Loucy (cell line): ENCODE results near the gene USP53.

ENCODE experiments used
- H2AFZ ChIP-seq: fragments of 200-600 bp; sonication (generic); 2 replicates; pipeline ENCODE4 v1.6.0; 2016; ENCODE audit warnings: antibody characterized with exemption, mild to moderate bottlenecking, low read length, moderate library complexity
- H3F3A ChIP-seq: fragments of 200-600 bp; 2 replicates; pipeline ENCODE4 v1.6.0; 2016; ENCODE audit warnings: antibody characterized with exemption, low read depth, mild to moderate bottlenecking
- H3K27me3 ChIP-seq: fragments of 200-600 bp; sonication (generic); 2 replicates; pipeline ENCODE4 v1.6.1; 2014; ENCODE audit warnings: low read length, mild to moderate bottlenecking; ENCODE audit not compliant: insufficient read depth, poor library complexity, severe bottlenecking
- H3K36me3 ChIP-seq: fragments of 200-600 bp; sonication (generic); 2 replicates; pipeline ENCODE4 v1.6.1; 2016; ENCODE audit warnings: low read length; ENCODE audit not compliant: insufficient read depth
- H3K4me1 ChIP-seq: fragments of 200-600 bp; sonication (generic); 2 replicates; pipeline ENCODE4 v1.5.1; 2014; ENCODE audit warnings: low read length, mild to moderate bottlenecking; ENCODE audit not compliant: insufficient read depth, poor library complexity, severe bottlenecking
- H3K4me2 ChIP-seq: fragments of 200-600 bp; sonication (generic); 2 replicates; pipeline ENCODE4 v1.6.0; 2014; ENCODE audit warnings: antibody characterized with exemption, low read length, low read depth, mild to moderate bottlenecking; ENCODE audit not compliant: poor library complexity, severe bottlenecking
- H3K4me3 ChIP-seq: fragments of 200-600 bp; sonication (generic); 2 replicates; pipeline ENCODE4 v1.5.1; 2014; ENCODE audit warnings: low read length, mild to moderate bottlenecking, mixed read lengths; ENCODE audit not compliant: poor library complexity, severe bottlenecking
- H3K79me2 ChIP-seq: fragments of 200-600 bp; sonication (generic); 2 replicates; pipeline ENCODE4 v1.6.1; 2014; ENCODE audit warnings: low read length; ENCODE audit not compliant: insufficient read depth
- H3K9ac ChIP-seq: fragments of 200-600 bp; sonication (generic); 2 replicates; pipeline ENCODE4 v1.6.0; 2014; ENCODE audit warnings: mild to moderate bottlenecking, low read depth, low read length, moderate library complexity; ENCODE audit not compliant: poor library complexity, severe bottlenecking
- H3K9me2 ChIP-seq: fragments of 200-600 bp; sonication (generic); replicated peaks from 2 replicates; pipeline ENCODE4 v1.6.1; 2016; ENCODE audit warnings: low read depth, low read length, mixed read lengths
- H3K9me3 ChIP-seq: fragments of 200-600 bp; sonication (generic); 2 replicates; pipeline ENCODE4 v1.6.1; 2014; ENCODE audit warnings: mild to moderate bottlenecking, antibody characterized with exemption, low read length, low read depth; ENCODE audit not compliant: insufficient read depth
- H4K20me1 ChIP-seq: fragments of 200-600 bp; sonication (generic); 2 replicates; pipeline ENCODE4 v1.6.0; 2014; ENCODE audit warnings: antibody characterized with exemption, low read length, mild to moderate bottlenecking; ENCODE audit not compliant: insufficient read depth, poor library complexity, severe bottlenecking
- CTCF ChIP-seq: fragments of 200-600 bp; sonication (generic); conservative IDR thresholded peaks from 2 replicates; pipeline ENCODE4 v1.5.1; 2014; ENCODE audit warnings: mild to moderate bottlenecking, antibody characterized with exemption, low read length
- EZH2phosphoT487 ChIP-seq: fragments of 200-600 bp; IDR thresholded peaks from 2 replicates; pipeline ENCODE4 v1.6.1; 2018; ENCODE audit warnings: antibody characterized with exemption, mild to moderate bottlenecking, moderate library complexity, borderline replicate concordance

Gene USP53

GRCh38 chr4:119242417-119242816 lies 29.9 kb downstream of the USP53 start:
- Histone ChIP-seq H3F3A (no peaks in the 10 kb centered on the region), H3K79me2 (no peaks in the 10 kb centered on the region), H3K4me2 (no peak overlapping the region), H3K9me2 (no peaks in the 10 kb centered on the region), H3K9ac (no peak overlapping the region), H3K27me3 (no peaks in the 10 kb centered on the region), H3K4me3 (no peak overlapping the region), H3K9me3 (no peaks in the 10 kb centered on the region), H2AFZ (no peak overlapping the region), H3K4me1 (peaks cover 3% of the 10 kb centered on the region), H3K36me3 (no peaks in the 10 kb centered on the region), H4K20me1 (no peaks in the 10 kb centered on the region)
- no peak for TF ChIP-seq CTCF
- TF ChIP-seq EZH2phosphoT487, result no peak

- Histone ChIP-seq H3K36me3 (no peaks in the 10 kb centered on the region), H3K4me3 (no peak overlapping the region), H3K27me3 (no peaks in the 10 kb centered on the region), H3F3A (no peaks in the 10 kb centered on the region), H3K4me2 (no peak overlapping the region), H3K4me1 (peaks cover 3% of the 10 kb centered on the region), H3K9me2 (no peaks in the 10 kb centered on the region), H3K9me3 (no peaks in the 10 kb centered on the region), H3K79me2 (no peaks in the 10 kb centered on the region), H3K9ac (no peak overlapping the region), H4K20me1 (no peaks in the 10 kb centered on the region), H2AFZ (no peak overlapping the region)
- no peak for TF ChIP-seq EZH2phosphoT487
These were observed 31.4 kb downstream of the USP53 start for GRCh38 chr4:119243868-119244267.

GRCh38 chr4:119244344-119244743 lies 31.8 kb downstream of the USP53 start:
- Histone ChIP-seq H3K4me3 (no peak overlapping the region), H3K27me3 (no peaks in the 10 kb centered on the region), H3K4me2 (no peak overlapping the region), H3K9me2 (no peaks in the 10 kb centered on the region), H4K20me1 (no peaks in the 10 kb centered on the region), H3F3A (no peaks in the 10 kb centered on the region), H3K79me2 (no peaks in the 10 kb centered on the region), H3K9ac (no peak overlapping the region), H2AFZ (no peak overlapping the region), H3K4me1 (peaks cover 3% of the 10 kb centered on the region), H3K36me3 (no peaks in the 10 kb centered on the region), H3K9me3 (no peaks in the 10 kb centered on the region)
- TF ChIP-seq EZH2phosphoT487 (no peak), CTCF (no peak)

- no peak overlapping the region for H3K4me3 ChIP-seq
- no peak overlapping the region for H3K9ac ChIP-seq
- H3F3A ChIP-seq, result no peaks in the 10 kb centered on the region
- no peaks in the 10 kb centered on the region for H3K9me2 ChIP-seq
- H2AFZ ChIP-seq, result no peak overlapping the region
- no peaks in the 10 kb centered on the region for H3K9me3 ChIP-seq
- TF ChIP-seq EZH2phosphoT487 (no peak), CTCF (no peak)
- no peaks in the 10 kb centered on the region for H3K36me3 ChIP-seq
- no peak overlapping the region for H3K4me2 ChIP-seq
- H3K27me3 ChIP-seq, result no peaks in the 10 kb centered on the region
- peaks cover 3% of the 10 kb centered on the region for H3K4me1 ChIP-seq
- H4K20me1 ChIP-seq, result no peaks in the 10 kb centered on the region
- H3K79me2 ChIP-seq, result no peaks in the 10 kb centered on the region
These were observed 32.3 kb downstream of the USP53 start for GRCh38 chr4:119244832-119245231.
